GM19240 (cell line): ENCODE results near the gene FOXO1.
A peak's percentile ranks its signal among the peaks of the same experiment; 100 is the strongest.
"Not testable (repeated sequence)": the region's sequence is repeated elsewhere in the genome, so short reads cannot be mapped to it uniquely, and the experiment has no call there.

Source experiments
- DNase-seq: peaks from one replicate; pipeline ENCODE4 v3.0.0; 2011; ENCODE audit warnings: low spot score; ENCODE audit not compliant: insufficient read length

The FOXO1 gene

DNA sequence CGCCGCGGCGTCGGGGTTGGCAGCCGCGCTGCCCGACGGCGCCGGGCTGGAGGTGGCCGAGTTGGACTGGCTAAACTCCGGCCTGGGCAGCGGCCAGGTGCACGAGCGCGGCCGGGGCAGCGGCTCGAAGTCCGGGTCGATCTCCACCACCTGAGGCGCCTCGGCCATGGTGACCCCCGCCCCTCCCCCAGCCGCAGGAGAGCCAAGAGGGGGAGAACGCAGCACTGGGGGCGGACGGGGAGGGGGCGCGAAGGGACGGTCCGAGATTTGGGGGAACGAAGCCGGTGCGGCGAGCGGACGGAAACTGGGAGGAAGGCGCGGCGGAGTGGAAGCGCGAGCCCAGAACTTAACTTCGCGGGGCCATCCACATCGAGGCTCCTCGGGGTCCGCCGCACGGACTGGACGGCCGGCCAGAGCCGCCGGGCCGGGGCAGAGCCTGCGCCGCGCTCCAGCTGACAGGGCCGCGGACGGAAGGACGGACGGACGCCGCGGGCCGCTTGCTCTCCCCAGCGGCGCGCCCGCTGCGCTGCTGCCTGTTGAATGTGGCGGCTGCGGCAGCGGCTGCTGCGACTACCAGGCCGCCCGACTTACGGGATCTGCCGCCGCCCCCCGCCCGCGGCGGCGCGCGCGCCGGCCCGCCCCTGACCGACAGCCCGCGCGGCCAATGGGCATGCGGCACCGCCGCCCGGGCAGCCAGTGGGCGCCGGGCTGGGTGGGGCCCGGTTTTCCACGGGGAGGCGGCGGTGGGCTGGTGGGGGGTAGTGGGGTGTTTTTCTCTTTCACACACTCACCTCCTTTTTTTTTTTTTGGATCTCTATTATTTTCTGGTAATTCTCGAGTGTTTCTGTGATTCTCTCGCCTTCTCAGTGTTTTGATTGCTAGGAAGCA, at the start of gene FOXO1:
Gene FOXO1 (minus strand): TSS at position 597 of the 888 bp plus-strand sequence. CDS start 429 bp downstream, at position 168.
- DNase-seq, result peak; percentile 89

DNA sequence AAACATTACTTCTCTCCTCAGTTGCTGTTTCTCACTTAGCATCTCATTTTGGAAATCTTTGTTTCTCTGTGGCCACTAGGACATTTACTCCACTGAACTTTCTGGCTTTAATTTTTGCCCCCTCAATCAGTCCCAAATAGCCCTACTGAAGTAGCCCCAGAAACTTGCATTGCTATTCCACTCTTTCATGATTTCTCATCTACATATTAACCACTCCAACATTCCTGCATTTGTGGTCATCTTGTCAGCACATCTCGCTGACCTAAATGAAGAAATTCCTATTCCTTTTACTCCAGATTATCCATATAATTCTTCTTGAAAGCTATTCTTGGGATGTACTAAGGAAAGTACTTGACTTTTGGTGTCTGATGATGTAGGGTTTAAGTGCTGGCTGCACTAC, 48.0 kb upstream of the FOXO1 start:
- not testable (repeated sequence) for DNase-seq

DNA sequence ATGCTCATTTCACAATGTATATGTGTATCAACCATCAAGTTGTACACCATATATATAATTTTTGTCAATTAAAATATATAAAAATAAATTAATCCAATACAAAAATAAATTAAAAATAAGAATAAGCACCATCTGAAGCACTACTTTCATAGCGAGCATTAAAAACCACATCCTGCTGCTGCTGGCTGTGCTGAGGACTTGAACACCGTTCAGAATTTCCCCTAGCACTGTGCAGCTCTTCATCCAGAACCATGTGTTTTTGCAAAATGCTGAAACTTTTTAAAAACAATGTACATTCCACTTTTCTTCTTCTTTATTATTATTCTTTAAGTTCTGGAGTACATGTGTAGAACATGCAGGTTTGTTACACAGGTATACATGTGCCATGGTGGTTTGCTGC, 40.0 kb upstream of the FOXO1 start:
- no peak for DNase-seq

DNA sequence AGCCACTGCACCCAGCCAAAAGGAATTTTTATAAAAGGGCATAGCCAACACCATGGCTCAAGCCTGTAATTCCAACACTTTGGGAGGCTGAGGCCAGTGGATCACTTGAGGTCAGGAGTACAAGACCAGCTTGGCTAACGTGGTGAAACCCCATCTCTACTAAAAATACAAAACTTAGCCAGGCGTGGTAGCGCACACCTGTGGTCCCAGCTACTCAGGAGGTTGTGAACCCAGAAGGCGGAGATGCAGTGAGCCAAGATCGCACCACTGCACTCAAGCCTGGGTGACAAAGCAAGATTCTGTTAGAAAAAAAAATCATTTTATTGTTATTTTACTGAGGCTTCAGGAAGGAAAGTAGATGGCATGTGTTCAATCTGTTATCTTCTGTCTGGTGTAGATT, 31.3 kb upstream of the FOXO1 start:
- no peak for DNase-seq

DNA sequence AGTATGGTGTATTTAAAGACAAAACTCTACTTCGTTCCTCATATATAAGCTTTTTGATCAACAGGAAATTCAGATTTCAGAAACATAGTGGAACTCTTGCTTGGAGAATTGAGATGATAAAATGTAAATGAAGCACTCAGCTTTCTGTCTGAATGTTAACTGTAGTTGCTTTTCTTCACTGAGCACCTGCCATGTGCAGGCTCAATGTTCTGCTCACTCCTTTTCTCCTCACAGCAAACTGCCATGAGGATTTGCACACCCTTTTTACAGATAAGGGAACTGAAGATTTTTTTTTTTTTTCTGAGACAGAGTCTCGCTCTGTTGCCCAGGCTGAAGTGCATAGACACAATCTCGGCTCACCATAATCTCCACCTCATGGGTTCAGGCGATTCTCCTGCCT, 28.0 kb upstream of the FOXO1 start:
- no peak for DNase-seq

DNA sequence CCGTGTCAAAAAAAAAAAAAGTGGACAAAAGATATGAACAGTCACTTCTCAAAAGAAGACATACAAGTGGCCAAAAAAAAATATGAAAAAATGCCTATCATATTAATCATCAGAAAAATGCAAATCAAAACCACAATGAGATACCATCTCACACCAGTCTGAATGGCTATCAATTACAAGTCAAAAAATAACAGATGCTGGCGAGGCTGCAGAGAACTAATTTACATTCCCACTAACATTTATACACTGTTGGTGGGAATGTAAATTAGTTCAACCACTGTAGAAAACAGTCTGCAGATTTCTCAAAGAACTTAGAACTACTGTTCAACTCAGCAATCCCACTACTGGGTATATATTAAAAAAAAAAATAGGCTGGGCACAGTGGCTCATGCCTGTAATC, 26.5 kb upstream of the FOXO1 start:
- no peak for DNase-seq

DNA sequence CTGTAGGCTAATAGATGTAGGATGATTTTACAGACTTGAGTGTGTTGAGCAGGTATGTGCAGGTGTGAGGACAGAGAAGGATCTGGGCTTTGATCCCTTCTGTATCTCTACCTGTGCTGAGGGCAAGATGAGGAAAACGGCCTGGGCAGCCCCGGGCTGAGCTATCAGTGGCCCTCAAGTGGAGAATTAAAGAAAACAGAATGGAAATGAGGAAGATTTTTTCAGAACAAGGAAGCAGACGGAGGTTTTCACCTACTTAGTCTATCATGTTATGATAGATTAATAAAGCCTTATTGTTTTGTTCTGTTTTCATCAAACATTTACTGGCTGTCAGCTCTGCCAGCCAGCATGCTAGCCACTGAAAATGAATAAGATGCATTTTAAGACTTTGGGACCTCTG, 22.3 kb upstream of the FOXO1 start:
- no peak for DNase-seq

DNA sequence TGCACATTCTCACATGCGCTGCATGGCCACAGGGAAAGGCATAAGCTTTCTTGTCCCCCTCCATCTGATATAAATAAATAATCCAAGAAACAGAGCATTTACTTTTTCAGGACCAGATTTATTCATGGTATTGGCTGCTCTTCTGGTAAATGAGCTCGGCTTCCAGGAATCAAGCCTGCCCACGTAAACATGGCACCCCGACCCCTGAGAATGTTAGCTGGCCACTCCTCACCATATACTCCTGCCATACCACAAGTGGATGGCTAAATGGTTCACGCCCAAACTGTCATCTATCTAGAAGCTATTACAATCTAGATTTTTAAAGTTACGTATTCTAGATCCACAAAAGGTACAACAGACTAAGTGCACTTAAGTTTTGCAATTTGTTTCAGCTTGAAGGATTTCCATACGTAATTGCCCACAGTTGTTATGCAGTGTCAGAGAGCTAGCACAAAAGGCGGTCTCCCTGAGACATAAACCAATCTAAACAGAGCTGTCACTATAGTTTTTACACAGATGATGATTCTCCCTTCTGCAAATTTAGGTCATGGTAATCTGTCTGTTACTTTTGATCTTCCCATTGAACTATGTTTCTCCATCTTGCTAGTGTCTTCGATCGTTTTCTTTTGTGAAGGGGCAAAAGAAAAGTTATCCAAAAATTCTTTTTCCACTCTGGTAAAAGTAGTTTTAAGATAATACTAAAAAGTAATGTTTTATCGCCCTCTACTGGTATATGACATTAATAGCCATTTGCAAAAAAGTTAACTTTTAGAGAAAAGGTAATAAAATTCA, 16.2 kb upstream of the FOXO1 start:
- no peak for DNase-seq

DNA sequence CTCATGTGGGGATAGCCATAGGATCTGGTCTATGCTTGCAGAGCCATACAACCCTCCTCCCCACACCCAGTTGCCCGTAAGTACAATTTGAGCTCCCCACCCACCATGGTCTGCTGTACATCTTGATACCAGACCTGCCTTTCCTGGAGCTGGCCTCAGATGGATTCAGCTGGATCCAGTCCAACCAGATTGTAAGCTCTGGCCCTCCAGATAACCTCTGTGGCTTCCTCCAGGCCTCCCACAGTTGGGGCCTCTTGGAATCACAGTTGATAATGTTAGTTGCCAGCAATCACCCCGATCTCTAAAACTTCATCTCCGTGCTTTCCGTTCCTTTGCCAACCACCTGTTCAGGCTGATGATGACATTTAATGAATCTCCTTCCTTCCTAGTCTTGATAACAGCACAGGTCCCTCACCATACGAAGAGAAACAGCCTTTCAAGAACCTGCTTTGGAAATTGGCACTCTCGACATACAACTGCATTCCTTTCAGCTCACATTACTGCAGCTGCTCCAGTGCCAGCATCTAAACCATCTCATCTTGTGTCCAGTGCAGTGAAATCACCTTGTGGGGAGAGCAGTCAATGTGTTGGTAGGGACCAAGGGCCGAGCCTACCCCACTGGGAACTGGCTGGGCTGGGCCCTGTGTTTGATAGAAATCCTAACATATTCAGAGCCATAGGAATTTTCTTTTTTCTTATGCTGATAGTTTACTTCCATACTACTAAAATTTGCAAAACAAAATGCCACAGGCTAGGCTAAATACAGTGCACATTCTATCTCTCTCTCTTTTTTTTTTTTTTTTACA, 15.1 kb upstream of the FOXO1 start:
- DNase-seq, result no peak

DNA sequence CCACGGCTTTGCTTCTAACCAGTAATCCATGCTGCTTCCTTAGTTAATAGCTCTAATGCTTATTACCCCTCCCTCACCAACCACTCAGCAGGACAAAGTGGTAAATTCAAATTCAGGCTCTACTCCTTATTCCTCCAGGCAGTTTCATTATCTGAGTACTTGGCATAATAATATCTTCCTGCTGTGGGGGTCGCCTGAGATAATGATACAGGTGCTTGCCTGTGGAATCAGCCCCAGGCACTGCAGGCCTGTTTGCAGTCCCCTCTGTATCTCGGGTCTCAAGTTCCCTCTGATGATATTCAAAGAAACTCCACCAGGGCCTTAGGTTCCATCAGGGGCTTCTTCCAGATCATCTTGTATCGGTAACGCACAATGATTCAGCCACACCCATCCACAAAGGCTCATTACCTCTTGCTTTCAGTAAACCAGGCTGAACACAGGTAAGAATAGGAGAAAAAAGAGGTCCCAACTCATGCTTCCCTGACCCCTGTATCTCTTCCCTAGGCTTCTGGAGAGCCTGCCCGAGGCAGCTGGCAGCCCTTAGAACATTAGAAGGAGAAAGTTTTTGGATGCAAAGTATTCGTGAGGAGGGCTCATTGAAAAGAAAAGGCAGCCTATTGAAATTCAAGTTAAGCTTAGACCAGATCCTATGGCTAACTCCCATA, 14.3 kb upstream of the FOXO1 start:
- no peak for DNase-seq

DNA sequence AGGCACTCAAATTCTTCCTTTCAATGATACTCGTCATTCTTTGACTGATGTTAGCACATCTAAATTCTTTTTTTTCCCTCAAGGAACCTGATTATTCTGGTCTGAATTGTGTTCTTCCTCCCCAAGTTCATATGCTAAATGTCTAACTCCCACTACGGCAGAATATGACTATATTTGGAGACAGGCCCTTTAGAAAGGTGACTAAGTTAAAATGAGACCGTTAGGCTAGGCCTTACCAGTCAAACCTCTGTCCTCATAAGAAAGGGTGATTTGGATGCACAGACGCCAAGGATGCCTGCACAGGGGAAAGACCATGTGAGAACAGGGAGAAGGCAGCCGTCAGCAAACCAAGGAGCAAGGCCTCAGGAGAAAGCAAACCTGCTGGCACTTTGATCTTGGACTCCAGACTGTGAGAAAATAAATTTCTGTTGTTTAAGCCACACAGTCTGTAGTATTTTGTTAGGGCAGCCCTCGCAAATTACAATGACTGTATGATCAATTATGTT, 13.1 kb upstream of the FOXO1 start:
- DNase-seq, result no peak

DNA sequence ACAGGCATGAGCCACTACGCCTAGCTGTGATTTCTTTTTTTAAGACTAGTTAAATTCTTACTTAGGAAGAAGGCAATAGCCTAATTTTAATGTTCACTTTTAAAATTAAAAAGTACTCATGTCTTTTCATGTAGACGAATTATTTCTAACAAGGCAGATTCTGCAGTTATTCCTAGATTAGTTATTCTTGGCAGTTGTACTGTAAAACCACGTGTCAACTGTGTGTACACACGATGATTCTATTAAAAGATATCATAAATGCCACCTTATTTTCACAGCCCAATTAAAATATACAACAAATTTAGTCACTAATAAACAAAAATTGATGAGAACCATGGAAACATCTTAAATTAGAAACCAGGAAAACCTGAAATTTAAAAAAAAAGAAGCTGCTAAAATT, 10.6 kb upstream of the FOXO1 start:
- no peak for DNase-seq

DNA sequence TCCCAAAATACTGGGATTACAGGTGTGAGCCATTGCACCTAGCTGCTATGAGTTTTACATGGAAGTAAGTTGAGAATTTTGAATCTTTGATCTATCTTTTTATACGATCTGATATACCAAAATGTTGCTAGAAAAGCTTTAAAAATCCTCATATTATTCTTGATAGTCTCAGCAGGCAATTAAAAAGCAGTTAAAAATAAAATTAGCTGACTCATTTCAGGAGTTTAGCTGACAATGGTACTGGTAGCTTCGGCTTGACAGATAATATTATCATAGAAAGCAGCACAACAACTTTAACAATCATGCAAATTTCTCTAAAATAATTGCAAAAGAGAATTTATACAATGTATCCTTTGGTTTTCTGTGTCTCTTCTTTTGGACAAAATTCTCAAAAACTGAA, 9.6 kb upstream of the FOXO1 start:
- DNase-seq, result no peak

DNA sequence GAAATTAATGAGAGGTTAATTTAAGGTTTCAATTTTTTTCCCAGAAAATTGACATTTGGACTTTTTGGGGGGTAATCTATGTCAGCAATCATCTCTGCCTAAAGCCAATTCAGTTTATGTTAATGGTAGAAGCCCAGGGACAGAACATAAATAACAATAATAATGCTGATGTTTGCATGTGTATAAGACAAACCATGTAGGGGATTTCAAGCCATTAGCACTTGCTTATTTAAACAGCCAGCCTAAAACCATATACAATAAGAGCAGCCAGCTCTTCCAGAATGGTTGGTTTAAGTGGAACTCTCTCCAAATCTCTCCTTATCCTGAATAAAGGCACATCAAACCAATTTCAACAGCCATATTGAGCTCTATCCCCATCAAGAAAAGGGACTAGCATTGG, 7.0 kb upstream of the FOXO1 start:
- no peak for DNase-seq

DNA sequence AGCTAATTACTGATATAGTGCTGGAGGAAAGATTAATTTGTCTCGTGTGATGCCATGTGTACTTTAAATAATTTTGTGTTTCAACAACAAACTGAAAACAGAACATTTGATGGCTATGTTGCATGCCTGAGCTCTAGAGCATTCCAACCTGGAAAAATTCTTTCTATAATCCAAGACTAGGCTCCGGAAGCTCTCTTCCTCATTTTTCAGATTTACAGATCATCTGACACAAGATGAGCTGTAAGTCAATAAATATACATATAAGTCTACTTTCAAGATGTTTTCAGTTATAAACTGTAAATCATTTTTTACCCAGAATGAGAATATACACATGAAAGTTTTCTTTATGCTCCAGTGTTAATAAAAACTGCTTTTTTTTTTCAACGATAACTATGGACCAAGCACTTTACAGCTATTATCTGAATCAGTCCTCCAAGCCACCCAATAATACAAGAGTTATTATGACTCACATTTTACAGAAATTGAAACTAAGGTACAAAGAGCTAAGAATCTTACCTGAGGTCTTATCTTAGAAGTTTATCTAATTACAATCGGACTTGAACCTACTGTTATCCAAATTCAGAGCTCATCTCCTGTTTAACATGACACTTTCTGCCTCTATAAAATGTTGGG, 6.4 kb upstream of the FOXO1 start:
- DNase-seq, result no peak

DNA sequence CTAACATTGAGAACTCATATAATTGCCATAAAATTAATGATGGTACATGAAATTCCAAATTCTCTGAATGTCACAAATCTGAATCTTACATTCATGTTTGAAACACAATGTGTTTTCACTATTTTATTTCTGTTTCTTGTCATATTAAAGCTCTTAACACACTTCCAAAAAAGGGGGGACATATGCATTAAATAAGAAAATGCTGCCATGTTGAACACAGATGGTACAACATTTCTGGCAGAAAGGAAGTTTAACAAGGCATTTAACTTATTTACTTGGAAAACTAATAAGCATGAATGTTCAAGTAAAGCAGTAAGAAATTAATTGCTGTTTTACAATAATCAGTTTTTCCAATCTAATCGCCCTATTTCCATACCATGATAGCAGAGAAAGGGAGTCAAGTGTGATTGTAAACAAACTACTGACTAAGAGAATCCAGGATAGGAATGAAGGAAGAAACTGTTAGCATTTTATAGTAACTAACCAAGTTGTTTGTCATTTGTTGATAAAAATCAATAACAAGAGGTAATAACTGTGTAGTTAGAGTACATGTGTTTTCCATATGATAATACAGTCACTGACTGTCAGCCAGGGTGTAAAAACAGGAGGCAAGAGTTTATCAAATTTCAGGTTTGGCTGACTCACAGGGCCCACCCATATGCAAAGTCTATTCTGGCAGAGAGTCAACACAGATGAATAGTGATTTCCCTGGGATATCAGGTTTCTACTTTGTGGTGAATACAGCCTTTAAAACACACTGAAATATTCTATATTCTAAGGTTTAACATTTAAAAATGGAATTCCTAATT, 5.7 kb upstream of the FOXO1 start:
- DNase-seq, result no peak

DNA sequence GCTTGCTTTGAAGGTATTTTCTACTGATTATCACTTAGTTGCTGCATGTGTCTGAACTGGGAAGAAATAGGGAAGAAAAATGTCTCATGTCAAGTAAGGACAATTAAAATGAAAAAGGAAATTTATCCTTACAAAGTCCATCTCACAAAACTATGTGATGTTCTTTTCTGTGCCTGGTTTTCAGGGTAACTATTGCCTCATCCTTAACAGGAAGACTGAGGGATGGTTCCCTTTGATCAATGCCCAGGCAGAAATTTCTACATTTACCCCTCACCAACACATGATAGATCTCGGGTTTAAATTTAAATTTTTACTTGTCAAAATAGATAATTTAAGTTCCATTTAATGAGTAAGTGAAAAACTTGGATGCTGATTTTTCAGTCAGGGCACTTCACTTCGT, 3.9 kb upstream of the FOXO1 start:
- no peak for DNase-seq

DNA sequence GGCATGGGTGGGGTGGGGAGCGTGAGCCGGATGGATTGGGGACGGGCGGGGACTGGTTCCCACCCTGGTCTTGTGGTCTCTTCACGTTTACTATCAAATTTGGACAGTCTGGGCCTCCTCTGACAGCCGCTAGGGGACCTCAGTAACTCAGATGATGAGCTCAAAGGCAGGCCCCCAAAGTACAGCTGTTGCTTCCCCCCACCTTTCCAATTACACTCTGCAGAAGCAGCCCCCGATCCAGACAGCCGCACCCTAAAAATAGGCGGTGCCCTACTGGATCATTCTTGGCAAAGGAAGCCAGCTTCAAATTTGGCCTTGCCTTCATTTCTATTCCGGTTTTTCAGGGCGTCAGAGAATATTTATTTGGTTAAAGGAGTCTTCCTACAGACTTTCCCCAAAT, 1.9 kb upstream of the FOXO1 start:
- no peak for DNase-seq

DNA sequence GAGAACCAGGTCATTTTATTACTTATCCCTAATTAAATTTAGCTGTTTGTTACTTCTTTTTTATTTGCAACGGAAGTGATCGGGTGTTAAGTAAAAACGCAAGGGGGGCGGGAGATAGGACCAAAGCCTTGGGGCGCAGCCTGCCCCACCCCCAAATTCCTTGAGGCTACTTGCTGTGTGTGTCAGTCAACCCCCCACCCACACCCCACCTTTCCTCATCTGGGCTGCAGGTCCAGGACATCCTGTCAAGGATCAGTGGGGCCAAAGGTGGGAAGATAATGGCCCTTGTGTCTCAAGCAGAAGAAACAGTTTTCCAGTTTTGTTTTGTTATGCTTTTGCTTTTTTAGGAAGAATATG, 1.2 kb upstream of the FOXO1 start:
- no peak for DNase-seq
